COLO829 (cell line): ENCODE measurements around the gene FHL1.

ENCODE experiments used
- DNase-seq: peaks from one replicate; pipeline ENCODE4 v3.0.0; 2012; ENCODE audit warnings: low spot score

The FHL1 gene

GRCh38 chrX:136255541-136255940 lies 108.2 kb downstream of the FHL1 start:
- DNase-seq, result no peak

- no peak for DNase-seq
Observed at GRCh38 chrX:136256026-136256425, 108.7 kb downstream of the FHL1 start.

- DNase-seq, result no peak
Observed at GRCh38 chrX:136258951-136259350, 111.6 kb downstream of the FHL1 start.

- no peak for DNase-seq
Observed at GRCh38 chrX:136259543-136259942, 112.2 kb downstream of the FHL1 start.

GRCh38 chrX:136260776-136261175 lies 113.4 kb downstream of the FHL1 start:
- no peak for DNase-seq
